ENCODE measurements around the gene KIF2C. TPM values are rescaled to one million over a fixed set of nuclear protein-coding genes. Genes with fewer than 3 reads are reported as not detected.

The KIF2C gene
- total and polyA plus RNA-seq, 2 of the 4 experiments (the other 2 are of a cell fraction): 31.6 to 45.0 TPM

DNA sequence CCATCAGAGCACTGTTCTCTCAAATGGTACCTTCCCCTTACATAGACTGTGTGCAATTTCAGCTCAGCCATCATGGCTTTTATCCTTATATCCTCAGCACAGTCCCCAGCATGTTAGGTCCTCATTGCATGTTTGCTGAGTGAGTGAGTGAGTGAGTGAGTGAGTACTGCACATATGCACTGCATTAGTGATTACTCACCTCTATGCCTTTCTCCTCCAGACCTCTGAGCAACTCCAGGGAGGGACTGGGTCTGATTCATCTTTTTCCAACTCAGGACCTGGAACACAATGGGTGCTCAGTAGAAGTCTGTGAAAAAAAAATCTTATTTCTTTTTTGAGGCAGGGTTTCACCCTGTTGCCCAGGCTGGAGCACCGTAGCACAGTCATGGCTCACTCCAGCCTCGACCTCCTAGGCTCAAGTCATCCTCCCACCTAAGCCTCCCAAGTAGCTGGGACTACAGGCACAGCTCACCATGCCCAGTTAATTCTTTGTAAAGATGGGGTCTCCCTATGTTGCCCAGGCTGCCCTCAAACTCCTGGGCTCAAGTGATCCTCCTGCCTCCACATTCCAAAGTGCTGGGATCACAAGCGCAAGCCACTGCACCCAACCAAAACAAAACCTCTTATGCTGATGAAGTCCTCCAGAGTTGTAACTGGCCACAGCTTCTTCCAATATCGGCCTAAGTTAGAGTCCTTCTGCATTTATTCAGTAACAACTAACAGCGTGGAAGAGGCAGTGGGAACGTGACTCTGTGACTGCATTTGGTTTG is 32.3 kb upstream of the KIF2C start:
- H3K23ac ChIP-seq (ENCODE audit: low read depth, low read length): no peak overlapping the region
- H2BK5ac ChIP-seq (ENCODE audit: low read depth, low read length, poor library complexity, severe bottlenecking): peak overlapping the region; percentile 81
- H3K27ac ChIP-seq (ENCODE audit: insufficient read depth, low read length): peak overlapping the region; percentile 33; the same call in 1 of the 2 replicates
- no peaks in the 10 kb centered on the region for H4K20me1 ChIP-seq (ENCODE audit: insufficient read depth, low read length)
- H3K9ac ChIP-seq (ENCODE audit: low read depth, low read length): no peak overlapping the region
- H3K79me1 ChIP-seq (ENCODE audit: low read depth in 1 of 2, low read length in 2 of 2): no peaks in the 10 kb centered on the region
- POLR2A ChIA-PET (ENCODE audit: unreplicated experiment): no interaction called here
- ATAC-seq (ENCODE audit: low read depth) (peak; percentile 90), DNase-seq (peak; percentile 94)
- H3K4me3 ChIP-seq (ENCODE audit: insufficient read depth, low read depth, low read length): no peak overlapping the region
- H3K4ac ChIP-seq (ENCODE audit: low read depth, low read length): peak overlapping the region; percentile 37
- dilution Hi-C loops (cut with HindIII; ENCODE audit: low sequenced_read_pairs, unreplicated experiment): no loop called here
- in situ Hi-C loops (cut with MboI; ENCODE audit: low sequenced_read_pairs): no loop called here
- H3K4me2 ChIP-seq (ENCODE audit: low read depth, low read length): no peak overlapping the region; the same call in 1 of the 2 replicates
- no TSS peak for BruUV-seq (replicated peaks)
- no peaks in the 10 kb centered on the region for H3K9me3 ChIP-seq (ENCODE audit: control insufficient read depth, insufficient read depth, low read length)
- H3K14ac ChIP-seq (replicated peaks; ENCODE audit: low read depth, low read length): peak overlapping the region; percentile 37
- H2AFZ ChIP-seq (replicated peaks; ENCODE audit: low read length, poor library complexity): peak overlapping the region; percentile 73
- H2AK5ac ChIP-seq (ENCODE audit: low read depth, low read length): 0 out of 2 replicates have a peak overlapping the region, but pooled peaks have one; percentile 56
- CTCF ChIA-PET: interaction anchor here (0.6 to 1.2 kb wide), 2 partner anchors 24 to 488 kb away, joined by 3 read pairs; partner anchors contain the start of gene RNU5D-1
- no peaks in the 10 kb centered on the region for H3K36me3 ChIP-seq (ENCODE audit: control insufficient read depth, insufficient read depth, low read length)
- no peak overlapping the region for H3K56ac ChIP-seq (ENCODE audit: extremely low read depth, insufficient read depth, low read length)
- intact Hi-C loops (cut with micrococcal nuclease): no loop called here
- H3K18ac ChIP-seq (ENCODE audit: low read depth, low read length): peak overlapping the region; percentile 24; the same call in 1 of the 2 replicates
- H3K9me1 ChIP-seq (ENCODE audit: insufficient read depth, low read length): peaks cover 17% of the 10 kb centered on the region
- no peaks in the 10 kb centered on the region for H3K27me3 ChIP-seq (ENCODE audit: control insufficient read depth, insufficient read depth, low read length)
- no peak overlapping the region for H4K91ac ChIP-seq (ENCODE audit: insufficient read depth, low read depth, low read length)
- H2AK9ac ChIP-seq (replicated peaks; ENCODE audit: low read depth, low read length, poor library complexity): no peak overlapping the region
- peak overlapping the region; percentile 7; the same call in 1 of the 3 replicates for H2BK15ac ChIP-seq (ENCODE audit: low read depth, low read length)
- peak overlapping the region; percentile 43; the same call in 1 of the 2 replicates for H2BK20ac ChIP-seq (ENCODE audit: low read depth, low read length)
- H4K8ac ChIP-seq (ENCODE audit: low read depth in 2 of 2, low read length in 2 of 2): peak overlapping the region in 1 of 2 experiments; percentile 69; a peak in 2 of 4 replicates
- H2BK120ac ChIP-seq (ENCODE audit: low read depth, low read length): peak overlapping the region; percentile 75; the same call in 1 of the 2 replicates
- peaks cover 6% of the 10 kb centered on the region for H3K4me1 ChIP-seq (ENCODE audit: control insufficient read depth, insufficient read depth, low read length)
- peak; percentile 43; the same call in 1 of the 2 replicates for TF ChIP-seq MAFK (IDR thresholded peaks at IDR 0.05; ENCODE audit: low read depth, low read length)
- TF ChIP-seq, protein P1, sequence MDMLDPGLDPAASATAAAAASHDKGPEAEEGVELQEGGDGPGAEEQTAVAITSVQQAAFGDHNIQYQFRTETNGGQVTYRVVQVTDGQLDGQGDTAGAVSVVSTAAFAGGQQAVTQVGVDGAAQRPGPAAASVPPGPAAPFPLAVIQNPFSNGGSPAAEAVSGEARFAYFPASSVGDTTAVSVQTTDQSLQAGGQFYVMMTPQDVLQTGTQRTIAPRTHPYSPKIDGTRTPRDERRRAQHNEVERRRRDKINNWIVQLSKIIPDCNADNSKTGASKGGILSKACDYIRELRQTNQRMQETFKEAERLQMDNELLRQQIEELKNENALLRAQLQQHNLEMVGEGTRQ (IDR thresholded peaks at IDR 0.05; ENCODE audit: low read depth, low read length): no peak
- peak; percentile 54 for TF ChIP-seq FOS (IDR thresholded peaks at IDR 0.05; ENCODE audit: low read depth, low read length)
- no peak for TF ChIP-seq RFX5 (IDR thresholded peaks at IDR 0.05; ENCODE audit: low read depth, low read length)
- TF ChIP-seq CEBPB (IDR thresholded peaks at IDR 0.05; ENCODE audit: low read depth, low read length): peak; percentile 51; the same call in 1 of the 2 replicates
- TF ChIP-seq, protein P2, sequence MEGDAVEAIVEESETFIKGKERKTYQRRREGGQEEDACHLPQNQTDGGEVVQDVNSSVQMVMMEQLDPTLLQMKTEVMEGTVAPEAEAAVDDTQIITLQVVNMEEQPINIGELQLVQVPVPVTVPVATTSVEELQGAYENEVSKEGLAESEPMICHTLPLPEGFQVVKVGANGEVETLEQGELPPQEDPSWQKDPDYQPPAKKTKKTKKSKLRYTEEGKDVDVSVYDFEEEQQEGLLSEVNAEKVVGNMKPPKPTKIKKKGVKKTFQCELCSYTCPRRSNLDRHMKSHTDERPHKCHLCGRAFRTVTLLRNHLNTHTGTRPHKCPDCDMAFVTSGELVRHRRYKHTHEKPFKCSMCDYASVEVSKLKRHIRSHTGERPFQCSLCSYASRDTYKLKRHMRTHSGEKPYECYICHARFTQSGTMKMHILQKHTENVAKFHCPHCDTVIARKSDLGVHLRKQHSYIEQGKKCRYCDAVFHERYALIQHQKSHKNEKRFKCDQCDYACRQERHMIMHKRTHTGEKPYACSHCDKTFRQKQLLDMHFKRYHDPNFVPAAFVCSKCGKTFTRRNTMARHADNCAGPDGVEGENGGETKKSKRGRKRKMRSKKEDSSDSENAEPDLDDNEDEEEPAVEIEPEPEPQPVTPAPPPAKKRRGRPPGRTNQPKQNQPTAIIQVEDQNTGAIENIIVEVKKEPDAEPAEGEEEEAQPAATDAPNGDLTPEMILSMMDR (conservative IDR thresholded peaks at IDR 0.05; ENCODE audit: low read depth, low read length): no peak
- no peak for TF ChIP-seq CHD1 (IDR thresholded peaks at IDR 0.05; ENCODE audit: low read depth, low read length)
- TF ChIP-seq RCOR1 (IDR thresholded peaks at IDR 0.05; ENCODE audit: insufficient replicate concordance, low read length): no peak
- TF ChIP-seq MXI1 (IDR thresholded peaks at IDR 0.05; ENCODE audit: borderline replicate concordance, low read depth, low read length): no peak
- no peak for TF ChIP-seq POLR2A (IDR thresholded peaks at IDR 0.05; ENCODE audit: low read depth, low read length)
- H4K5ac ChIP-seq (ENCODE audit: low read depth, low read length): no peak overlapping the region
- no CpG with 5 or more reads among the region's 6 CpGs for WGBS, 2 experiments (ENCODE audit: extremely low coverage in 2 of 2, insufficient read length in 1 of 2)

All from IMR-90 (cell line).